ENCODE results near the gene TPRA1.

TPRA1 gene

DNA sequence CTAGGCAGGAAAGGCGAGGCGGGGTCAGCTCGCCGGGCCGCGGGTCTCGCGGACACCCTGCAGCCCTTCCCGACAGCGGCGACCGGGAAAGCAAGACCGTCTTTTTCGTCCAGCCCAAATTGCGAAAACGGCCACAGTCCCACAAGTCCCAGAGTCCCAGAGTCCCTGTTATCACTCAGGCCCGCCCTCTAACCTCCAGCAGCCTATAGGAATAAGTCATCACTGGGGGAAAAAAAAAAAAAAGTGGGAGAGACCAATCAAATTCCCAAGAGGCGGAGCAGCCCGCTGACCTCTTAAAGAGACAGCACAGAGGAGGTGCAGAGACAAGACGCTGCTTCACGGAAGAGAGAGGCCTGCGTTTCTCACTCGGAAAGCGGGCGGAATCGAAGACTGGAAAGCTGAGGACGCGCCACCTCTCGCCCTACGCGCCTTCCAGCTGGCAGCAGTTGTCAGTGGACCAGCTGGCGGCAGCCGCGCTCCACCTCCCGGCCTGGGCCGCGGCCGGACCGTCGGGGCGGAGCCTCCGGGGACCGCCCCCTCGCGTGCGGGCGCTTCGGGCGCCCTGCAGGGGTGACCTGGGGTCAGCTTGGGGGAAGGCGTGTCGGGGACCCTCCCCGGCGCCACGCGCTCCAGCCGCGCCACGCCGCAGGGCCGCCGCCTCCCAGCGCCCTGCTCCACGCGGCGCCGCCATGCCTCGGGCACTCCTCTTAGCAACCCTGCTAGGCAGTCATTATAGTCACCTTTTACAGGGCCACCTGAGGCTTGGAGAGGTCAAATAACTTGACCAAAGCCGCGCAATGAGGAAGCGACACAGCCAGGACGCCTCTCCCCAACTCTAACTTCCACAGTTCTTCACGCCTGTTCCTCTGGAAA lies at the start of gene TPRA1:
TPRA1 (minus strand) TSS at position 141 of the 873 bp plus-strand sequence. CDS start 10,587 bp downstream, outside the sequence.
- TF ChIP-seq, protein P1, sequence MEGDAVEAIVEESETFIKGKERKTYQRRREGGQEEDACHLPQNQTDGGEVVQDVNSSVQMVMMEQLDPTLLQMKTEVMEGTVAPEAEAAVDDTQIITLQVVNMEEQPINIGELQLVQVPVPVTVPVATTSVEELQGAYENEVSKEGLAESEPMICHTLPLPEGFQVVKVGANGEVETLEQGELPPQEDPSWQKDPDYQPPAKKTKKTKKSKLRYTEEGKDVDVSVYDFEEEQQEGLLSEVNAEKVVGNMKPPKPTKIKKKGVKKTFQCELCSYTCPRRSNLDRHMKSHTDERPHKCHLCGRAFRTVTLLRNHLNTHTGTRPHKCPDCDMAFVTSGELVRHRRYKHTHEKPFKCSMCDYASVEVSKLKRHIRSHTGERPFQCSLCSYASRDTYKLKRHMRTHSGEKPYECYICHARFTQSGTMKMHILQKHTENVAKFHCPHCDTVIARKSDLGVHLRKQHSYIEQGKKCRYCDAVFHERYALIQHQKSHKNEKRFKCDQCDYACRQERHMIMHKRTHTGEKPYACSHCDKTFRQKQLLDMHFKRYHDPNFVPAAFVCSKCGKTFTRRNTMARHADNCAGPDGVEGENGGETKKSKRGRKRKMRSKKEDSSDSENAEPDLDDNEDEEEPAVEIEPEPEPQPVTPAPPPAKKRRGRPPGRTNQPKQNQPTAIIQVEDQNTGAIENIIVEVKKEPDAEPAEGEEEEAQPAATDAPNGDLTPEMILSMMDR (conservative IDR thresholded peaks at IDR 0.05; ENCODE audit: low read depth, low read length) = peak; percentile 7
- peak within 1 kb of the TSS; percentile 73 for H3K4me3 ChIP-seq (ENCODE audit: low read length)
- peak; percentile 92 for DNase-seq (ENCODE audit: low read depth)

GRCh38 chr3:127640042-127640355 lies 49.5 kb upstream of the TPRA1 start:
- no peak for DNase-seq (ENCODE audit: low read depth)
- TF ChIP-seq, protein P1 (conservative IDR thresholded peaks at IDR 0.05; ENCODE audit: low read depth, low read length) = no peak
- H3K4me3 ChIP-seq (ENCODE audit: low read length) = no peak overlapping the region

- no peak overlapping the region for H3K4me3 ChIP-seq (ENCODE audit: low read length)
- TF ChIP-seq, protein P1 (conservative IDR thresholded peaks at IDR 0.05; ENCODE audit: low read depth, low read length) = no peak
- DNase-seq (ENCODE audit: low read depth) = no peak
These were observed 48.9 kb upstream of the TPRA1 start for GRCh38 chr3:127639173-127640041.

- no peak overlapping the region for H3K4me3 ChIP-seq (ENCODE audit: low read length)
- DNase-seq (ENCODE audit: low read depth) = no peak
- TF ChIP-seq, protein P1 (conservative IDR thresholded peaks at IDR 0.05; ENCODE audit: low read depth, low read length) = no peak
These were observed 47.4 kb upstream of the TPRA1 start for GRCh38 chr3:127637971-127638370.

DNA sequence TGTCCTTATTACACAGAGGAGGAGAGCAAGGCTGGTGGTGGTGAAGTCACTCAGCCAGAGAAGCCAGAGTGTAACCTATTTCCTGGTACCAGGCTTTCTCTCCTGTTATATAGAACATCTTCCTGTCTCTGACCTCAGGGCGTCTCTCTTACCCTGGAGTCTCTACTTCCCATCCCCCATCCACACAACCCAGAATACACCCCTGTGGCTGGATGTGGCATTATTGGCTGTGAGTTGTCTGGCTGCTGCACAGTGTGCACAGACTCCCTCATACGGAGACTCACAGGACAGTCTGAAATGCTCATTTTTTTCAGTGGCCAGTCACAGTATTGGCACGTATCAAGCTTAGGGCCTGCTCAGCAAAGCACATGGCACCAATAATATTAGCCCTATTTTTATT lies 47.0 kb upstream of the TPRA1 start:
- TF ChIP-seq, protein P1 (conservative IDR thresholded peaks at IDR 0.05; ENCODE audit: low read depth, low read length) = no peak
- no peak overlapping the region for H3K4me3 ChIP-seq (ENCODE audit: low read length)
- DNase-seq (ENCODE audit: low read depth) = no peak

DNA sequence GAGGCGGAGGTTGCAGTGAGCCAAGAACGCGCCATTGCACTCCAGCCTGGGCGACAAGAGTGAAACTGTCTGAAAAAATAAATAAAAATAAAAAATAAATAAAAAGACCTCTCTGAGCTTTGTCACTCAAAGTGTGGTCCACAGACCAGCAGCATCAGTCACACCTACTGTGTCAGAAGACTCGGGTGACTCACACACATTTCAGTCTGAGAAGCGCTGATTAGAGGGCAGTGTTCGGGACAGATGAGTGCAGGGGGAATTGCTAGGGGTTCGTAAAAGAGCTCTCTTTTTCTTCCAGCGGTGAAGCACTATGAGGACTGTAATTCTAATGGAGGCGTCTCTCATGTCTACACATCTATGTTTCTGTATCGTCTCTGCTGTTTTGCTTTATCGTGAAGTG lies 44.1 kb upstream of the TPRA1 start:
- no peak for DNase-seq (ENCODE audit: low read depth)
- TF ChIP-seq, protein P1 (conservative IDR thresholded peaks at IDR 0.05; ENCODE audit: low read depth, low read length) = no peak
- no peak overlapping the region for H3K4me3 ChIP-seq (ENCODE audit: low read length)

Data from retinal pigment epithelial cell (primary cell).